Measurements from ENCODE around the gene DNER.
"Not testable (repeated sequence)": the region's sequence is repeated elsewhere in the genome, so short reads cannot be mapped to it uniquely, and the experiment has no call there.

Gene DNER

DNA sequence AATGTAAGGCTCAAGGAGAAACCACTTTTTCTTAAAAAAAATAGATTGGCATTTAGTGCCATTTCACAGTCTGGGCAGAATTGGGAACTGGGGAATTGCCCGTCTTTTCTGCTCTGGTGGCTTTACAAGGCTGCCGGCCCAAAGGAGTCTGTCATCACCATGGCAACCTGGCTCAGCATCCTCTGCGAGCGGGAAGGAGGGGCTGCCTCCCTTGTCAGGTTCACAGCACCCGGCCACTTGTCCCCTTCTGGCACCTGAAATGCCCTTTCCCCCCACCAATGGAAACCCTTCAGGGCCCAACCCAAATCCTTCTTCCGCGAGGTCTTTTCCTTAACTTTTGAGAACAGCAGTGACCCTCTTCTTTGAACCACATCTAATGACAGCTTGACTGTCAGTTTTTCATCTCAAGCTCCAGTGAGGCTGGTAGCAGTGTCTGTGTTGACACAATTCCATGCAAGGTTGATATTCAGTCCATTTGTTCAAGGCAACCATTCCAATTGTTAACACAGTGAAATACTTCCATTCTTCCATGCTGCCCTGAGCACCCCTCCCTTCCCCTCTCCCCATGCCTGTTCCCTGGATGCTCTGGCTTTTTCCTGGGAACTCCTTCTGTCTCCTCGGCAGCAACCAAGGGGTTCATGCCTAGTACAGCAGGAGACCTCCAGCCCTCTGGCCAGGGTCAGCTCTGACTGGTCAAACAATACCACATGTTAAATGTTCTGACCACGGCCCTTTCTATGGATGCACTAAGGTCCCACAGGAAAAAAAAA, 79.6 kb downstream of the DNER start:
- no peak for FAIRE-seq
- DNase-seq (ENCODE audit: insufficient read length, low spot score), result no peak

DNA sequence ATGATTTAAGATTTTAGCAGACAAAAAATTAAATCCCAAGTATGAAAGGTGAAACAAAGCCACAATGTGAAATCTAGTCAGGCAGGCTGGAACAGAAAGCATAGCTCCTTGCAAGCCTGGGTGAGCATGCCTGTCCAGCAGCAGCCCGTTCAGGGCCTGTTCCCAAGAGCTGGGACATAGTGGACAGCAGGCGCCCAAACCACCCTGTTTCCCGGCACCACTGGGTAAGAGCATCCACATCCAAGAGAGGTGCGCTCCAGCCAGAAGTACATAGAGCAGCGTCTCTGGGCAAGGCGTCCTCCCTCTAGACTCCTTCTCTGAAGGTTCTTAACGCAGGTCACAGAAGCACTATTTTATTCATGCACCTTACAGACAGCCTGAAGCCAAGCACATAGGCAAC, 80.8 kb downstream of the DNER start:
- no peak for DNase-seq (ENCODE audit: insufficient read length, low spot score)
- FAIRE-seq, result no peak

DNA sequence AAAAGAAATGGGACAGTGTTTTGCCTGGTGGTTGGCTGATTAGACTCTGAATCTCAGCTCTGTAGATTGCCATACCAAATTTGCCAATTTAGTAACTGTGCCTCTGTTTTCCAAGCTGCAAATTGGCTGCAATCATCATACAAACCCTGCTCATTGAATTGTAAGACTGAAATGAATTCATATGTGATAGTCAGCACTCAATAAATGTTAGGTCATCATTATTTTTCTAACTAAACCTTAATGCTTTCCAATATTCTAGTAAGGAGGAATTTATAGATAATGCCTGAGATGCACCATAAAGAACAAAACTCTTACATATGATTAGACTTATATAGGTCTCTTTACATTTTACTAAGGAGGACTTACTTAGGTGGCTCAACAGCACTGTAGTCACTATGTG, 85.3 kb downstream of the DNER start:
- DNase-seq (ENCODE audit: insufficient read length, low spot score), result no peak
- no peak for FAIRE-seq

DNA sequence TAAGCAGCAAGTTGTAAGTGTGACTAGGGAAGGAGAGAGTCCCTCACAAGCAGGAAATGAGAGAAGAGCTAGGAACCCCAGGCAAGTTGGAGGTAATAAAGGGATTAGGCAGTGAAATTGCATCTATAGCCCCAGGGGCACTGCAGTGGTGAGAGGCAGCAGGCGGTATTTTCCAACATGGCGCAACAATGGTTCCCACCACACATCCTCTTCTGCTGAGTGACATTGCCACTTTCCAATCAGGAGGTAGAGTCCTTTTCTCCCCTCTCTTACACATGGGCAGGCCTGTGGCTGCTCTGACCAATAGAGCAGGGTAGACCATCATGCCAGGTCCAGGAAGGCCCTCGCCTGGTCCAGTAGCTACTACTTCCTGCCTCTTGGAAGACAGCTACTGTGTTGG, 86.6 kb downstream of the DNER start:
- no peak for DNase-seq (ENCODE audit: insufficient read length, low spot score)
- no peak for FAIRE-seq

DNA sequence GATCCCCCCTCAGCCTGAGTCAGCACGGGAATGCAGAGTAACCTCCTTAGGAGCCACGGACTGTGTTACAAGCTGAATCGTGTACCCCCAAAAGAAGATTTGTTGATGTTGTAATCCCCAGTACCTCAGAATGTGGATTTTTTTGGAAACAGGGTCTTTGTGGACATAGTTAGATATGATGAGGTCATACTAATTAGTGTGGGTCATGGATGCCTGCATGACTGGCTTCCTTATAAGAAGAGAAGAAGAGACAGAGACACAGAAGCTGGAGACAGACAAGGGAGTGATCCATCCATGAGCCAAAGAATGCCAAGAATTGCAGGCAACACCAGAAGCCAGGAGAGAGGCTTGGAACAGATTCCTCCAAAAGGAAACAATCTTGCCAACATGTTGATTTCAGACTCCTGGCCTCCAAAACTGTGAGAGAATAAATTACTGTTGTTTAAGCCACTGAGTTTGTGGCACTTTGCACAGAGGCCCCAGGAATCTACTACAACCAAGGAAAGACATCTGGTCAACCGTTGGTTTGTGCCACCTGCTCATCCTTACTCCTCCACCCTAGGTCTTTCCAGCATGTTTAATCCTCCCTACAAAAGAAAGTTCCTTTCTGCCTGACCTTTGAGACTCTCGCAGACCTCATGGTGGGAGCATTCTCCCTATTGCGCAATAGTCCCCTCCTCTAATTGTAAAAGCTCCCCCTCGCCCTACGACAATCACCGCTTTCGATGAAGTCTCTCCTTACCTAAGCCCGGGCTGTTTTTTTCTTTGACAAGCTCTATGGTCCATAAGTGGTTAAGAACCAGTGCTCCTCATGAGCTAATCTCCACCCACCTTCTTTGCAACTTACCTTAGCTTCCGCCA, 91.6 kb downstream of the DNER start:
- no peak for DNase-seq (ENCODE audit: insufficient read length, low spot score)
- FAIRE-seq, result no peak

DNA sequence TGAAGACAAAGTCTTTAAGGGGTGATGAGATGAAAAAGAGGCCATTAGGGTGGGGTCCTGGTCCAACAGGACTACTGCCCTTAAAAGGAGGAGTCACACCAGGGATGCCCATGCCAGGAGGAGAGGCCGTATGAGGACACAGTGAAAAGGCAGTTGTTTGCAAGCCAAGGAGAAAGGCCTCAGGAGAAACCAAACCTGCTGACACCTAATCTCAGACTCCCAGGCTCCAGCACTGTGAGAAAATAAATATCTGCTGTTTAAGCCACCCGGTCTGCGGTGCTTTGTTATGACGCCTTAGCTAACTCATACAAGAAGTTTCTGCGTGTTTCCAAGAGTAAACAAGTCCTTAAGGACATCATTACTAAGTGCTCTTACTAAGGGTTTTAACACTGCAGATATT, 93.6 kb downstream of the DNER start:
- FAIRE-seq, result no peak
- DNase-seq (ENCODE audit: insufficient read length, low spot score), result no peak

DNA sequence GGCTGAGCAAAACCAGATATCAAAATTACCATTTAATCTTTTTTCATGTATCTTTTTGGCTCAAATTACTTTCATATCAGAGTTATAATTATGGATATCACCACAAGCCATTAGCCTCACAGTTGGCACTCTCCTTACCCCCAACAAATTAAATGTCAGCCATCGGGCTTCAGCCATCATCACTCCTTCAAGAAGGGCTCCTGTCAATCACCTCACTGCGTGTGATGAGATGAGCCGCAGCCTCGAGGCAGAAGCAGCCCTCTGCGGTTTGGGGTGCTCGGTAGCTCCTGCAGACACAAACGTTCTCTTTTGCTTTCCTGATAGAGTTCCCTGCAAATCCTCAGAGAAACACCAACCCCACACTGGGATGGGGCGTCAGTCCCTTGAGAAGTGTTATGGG, 94.1 kb downstream of the DNER start:
- DNase-seq (ENCODE audit: insufficient read length, low spot score) (no peak), FAIRE-seq (no peak)

DNA sequence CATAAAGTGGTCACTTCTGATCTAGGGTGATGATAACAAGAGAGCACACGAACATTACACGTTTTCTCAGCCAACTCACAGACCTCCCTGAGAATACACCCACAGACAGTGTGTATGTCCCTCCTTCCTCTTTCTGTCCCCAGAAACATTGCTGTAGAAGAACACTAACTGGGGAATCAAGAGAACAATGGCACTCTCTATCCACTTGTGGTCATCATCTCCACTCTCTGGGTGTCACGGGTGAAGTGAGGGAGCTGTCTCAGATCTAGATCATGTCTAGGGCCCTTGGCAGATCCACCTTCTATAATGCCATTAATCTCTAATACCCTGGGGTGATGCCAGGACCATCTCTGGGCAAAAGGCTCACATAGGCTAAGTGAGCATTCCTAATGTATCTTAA, 97.9 kb downstream of the DNER start:
- FAIRE-seq, result no peak

DNA sequence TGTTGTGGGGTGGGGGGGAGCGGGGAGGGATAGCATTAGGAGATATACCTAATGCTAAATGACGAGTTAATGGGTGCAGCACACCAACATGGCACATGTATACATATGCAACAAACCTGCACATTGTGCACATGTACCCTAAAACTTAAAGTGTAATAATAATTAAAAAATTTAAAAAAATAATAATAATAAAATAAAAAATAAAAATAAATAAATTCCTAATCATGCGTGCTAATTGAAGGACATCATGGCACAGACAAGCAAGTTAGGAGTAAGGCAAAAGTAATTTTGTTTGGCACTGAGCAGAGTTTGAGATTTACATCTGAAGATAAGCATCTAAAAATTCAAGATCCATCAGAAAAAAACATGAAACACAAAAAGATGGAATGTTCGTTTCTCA, 100.3 kb downstream of the DNER start:
- not testable (repeated sequence) for DNase-seq (ENCODE audit: insufficient read length, low spot score); FAIRE-seq

More for the DNA sequence above, 97.9 kb downstream of the DNER start:
- no peak for DNase-seq (ENCODE audit: insufficient read length, low spot score)

DNA sequence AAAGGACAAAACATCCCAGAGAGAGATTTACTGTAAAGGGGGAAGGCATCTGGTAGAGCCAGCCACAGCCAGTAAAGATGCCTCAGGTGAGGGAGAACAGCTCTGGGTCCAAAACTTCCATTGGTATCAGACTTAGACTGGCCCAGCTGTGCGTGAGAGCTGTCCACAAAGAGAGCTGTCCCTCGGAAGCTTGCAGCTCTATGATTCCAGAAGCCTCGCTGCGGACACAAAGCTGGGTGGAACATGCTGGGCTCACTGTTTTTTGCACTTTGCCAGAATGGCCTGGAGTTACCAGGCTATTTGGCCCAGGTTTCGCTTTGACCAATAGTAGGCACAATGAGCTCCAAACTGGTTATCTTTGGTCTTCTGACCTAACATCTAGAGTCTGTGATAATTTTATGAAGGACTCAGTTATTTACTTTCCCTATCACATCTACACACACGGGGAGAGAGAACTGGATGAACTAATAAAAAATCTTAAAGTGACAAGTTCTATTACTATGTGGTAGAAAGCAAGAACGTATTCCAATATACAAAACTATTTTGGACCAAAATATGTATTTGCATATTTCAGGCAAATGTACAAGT, 101.9 kb downstream of the DNER start:
- FAIRE-seq, result no peak
- no peak for DNase-seq (ENCODE audit: insufficient read length, low spot score)

DNA sequence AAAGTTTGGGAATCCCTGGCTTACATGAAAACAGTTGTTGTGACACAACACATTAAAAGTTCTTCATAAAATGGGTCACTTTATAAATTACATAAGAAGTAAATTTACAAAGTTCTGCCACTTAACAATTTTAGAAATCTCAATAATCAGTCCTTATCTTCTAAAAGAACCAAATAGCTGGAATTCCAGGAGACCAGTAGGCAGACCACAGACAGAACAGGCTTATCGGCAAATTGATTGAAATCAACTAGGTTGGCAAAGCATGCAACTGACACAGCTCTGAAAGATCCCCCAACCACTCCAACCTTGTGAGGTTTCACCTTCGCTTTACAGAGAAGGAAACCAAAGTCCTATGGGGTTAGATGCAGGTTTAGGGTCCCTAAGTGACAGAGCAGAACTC, 103.0 kb downstream of the DNER start:
- no peak for FAIRE-seq
- no peak for DNase-seq (ENCODE audit: insufficient read length, low spot score)

DNA sequence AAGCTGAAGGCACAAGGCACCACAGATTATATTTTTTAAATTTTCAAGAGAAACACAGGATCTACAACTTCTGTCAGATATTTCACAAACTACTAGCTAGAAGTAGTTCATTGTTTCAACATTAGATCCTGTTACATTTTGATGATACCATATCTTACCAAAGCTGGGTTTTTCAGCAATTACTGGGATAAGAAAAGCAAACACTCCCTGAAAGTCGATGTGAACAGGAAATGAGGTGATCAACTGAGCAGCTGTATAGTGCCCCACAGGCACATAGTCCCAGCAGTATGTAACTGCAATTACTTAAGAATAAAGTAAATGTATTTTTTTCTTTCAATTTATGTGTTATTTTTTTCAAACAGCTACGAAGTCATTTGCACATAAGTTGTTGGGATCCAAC, 103.5 kb downstream of the DNER start:
- DNase-seq (ENCODE audit: insufficient read length, low spot score) (peak; percentile 51), FAIRE-seq (no peak)

DNA sequence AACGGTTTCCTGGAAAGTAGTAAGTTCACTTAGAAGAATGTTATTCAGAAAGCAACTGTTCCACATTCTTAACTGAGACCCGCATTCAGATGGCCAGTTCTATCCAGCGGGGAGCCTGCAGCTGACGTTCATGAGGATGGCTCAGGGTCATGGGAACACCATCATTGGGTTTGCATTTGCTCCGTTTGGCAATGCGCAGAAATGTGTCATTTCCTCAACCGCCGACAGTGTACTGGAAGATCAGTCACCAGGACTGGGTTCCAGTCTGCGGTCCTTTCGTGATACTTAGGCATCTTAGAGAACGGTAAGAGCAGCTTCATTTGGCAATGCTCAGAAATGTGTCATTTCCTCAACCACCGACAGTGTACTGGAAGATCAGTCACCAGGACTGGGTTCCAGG, 104.0 kb downstream of the DNER start:
- peak; percentile 82 for FAIRE-seq
- DNase-seq (ENCODE audit: insufficient read length, low spot score), result peak; percentile 45

DNA sequence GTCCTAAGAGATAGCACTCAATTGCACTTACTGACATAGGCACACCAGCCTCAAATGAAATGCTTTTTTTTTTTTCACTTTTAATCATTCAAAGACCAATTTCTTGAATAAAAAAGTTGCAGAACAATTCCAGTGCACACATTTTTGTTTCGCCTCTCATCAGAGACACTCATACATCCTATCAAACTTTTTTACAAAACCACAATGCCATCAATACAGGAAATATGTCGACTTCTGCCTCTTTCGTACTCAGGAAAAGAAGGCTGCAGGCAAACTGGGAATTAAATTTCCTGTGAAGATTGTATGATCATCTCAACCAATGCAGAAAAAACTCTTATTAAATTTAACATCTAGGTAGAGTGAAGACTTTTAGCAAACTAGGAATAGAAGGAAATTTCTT, 112.4 kb downstream of the DNER start:
- FAIRE-seq, result no peak
- no peak for DNase-seq (ENCODE audit: insufficient read length, low spot score)

DNA sequence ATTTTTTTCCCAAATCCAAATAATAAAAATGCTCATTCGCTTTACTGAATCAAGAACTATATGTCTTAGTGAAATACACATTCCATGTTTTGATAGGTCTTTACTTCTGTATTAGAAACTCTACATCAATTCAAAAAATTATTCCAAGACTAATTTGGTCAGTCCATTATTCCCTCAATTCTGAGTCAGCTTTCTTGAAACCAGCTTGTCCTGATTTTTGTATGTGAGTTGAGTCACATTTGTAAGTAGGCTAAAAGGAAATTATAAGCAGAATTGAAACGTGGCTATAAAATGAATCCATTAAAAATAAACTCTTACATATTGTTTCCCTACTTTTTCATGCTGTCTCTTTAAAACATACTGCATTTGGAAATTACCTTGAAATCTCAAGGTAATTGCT, 113.0 kb downstream of the DNER start:
- DNase-seq (ENCODE audit: insufficient read length, low spot score) (no peak), FAIRE-seq (no peak)

DNA sequence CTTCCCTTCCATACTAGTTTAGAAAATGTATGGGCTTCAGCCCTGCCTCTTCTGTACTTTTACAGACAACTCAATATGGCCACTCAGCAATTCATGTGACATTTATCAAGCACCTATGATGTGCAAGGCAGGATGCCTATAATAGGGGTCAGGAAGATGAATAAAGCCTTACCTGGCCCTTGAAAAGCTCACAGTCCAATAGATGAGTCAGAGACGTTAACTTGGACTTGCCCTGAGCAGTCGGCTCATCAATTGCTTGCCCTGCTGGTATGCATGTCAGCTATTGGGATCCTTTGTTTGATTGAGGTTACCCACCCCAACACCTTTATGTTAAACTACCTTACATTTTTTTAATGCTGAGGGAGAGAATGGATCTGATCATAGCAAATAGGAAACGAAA, 116.1 kb downstream of the DNER start:
- no peak for FAIRE-seq
- DNase-seq (ENCODE audit: insufficient read length, low spot score), result no peak

DNA sequence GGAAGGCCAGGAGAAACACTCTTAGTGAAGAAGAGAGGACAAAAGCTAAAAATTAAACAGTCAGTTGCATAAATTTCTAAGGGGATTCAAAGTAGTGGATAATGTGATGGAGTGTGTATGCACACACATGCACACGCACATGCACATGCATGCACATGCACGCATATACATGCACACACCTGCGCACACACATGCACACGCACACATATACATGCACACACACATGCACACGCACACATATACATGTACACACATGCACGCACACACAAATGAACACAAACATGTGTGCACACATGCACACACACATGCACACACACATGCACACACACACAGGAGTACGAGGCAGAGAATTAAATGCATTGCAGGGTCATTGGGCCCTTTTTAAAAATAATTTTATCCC, 117.6 kb downstream of the DNER start:
- peak; percentile 69 for FAIRE-seq
- no peak for DNase-seq (ENCODE audit: insufficient read length, low spot score)

DNA sequence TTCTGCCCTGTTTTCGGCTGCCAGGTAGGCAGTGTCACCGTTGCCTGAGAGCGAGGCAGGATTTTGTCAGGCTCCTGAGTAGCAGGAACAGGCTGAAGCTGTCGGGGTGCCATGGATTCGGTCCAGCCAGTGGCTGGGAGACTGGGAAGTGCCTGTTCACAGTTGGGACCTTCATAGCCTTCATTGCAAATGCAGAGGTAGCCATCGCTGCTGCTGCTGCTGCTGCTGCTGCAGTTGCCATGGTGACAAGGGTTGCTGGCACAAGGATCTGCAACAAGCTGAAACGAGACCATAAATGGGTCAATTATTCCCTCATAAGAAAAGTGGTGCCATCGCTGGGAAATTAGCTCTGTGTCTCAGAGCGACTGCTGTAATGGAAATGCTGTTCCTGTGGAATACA, 122.7 kb downstream of the DNER start:
- no peak for FAIRE-seq
- no peak for DNase-seq (ENCODE audit: insufficient read length, low spot score)

DNA sequence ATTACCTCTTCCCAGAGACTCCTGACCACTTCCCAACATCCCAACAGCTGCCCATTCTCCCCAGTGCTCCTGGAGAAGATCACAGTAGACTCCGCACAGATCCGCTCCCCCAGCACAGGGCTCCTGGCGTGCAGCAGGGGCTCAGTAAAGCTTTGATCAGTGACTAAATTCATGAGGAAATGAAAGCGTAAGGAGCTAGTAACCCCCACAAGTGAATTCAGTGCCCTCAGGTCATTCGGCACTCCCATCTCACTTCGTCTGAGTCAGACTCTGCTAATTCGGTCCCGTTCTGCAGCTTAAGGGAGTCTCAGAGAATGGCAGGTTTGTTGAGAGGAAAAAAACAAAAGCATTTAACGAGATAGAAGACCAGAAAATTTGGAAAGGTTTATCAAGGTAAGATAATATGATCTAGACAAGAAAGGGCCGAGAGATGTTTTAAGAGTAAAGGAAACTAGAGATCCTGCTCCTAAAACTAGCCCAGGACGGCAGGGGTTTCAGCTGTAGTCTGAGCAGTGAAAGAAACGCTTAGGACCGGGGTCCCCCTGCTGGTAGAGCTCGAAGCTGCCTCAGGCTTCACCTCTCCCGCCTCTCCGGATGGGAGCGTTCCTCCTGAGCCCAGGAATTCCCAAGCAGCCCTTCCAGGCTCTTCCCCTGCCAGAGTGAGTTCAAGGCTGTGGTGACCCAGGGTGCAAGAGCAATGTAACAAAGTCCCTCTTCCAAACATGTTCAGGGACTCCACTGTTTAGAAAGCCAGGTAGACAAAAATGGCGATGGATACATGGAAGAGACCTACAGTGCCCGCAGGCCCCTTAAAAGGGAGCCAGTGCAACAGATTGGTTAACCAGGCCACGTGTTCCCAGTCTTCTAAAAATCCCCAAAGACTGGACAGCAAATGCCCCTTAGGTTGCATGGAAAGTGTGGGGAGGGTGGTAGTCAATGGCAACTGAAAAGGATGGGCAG, 127.3 kb downstream of the DNER start:
- FAIRE-seq (peak; percentile 81), DNase-seq (ENCODE audit: insufficient read length, low spot score) (peak; percentile 85)

DNA sequence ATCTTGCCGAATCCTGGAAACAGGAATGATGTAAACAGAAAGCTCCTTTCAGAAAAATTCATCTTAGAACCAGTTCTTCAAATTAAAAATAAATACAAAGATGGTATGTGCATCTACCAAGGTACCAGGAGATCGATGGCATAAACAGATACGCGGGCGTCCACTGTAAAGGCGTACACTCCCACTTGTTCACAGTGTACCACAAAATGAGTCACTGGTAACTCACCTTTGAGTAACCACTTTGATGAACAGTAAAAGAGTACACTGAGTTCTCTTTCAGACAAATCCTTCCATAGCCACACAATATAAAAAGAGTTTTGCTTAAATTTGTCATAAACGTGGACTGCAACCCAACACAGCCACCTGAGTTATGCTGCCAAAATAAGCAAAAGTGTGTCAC, 128.3 kb downstream of the DNER start:
- DNase-seq (ENCODE audit: insufficient read length, low spot score) (no peak), FAIRE-seq (no peak)

DNA sequence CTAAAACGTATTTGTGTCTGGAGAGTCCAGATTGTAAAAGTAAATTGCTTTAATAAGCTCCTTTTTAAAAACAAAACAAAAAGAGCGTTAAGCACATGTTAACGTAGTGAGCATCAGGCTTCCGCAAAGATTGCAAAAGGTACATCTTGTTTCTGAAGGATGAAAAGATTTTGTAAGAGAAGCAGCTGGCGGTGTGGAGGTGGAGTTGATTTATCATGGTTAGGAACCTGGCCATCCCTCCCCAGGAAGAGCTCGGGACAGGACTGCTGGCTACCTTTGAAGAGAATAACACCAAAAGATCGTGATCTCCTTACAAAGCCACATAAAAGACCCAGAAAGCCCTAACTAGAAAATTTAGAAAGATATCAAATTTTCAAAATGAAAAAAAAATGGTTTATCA, 132.2 kb downstream of the DNER start:
- DNase-seq (ENCODE audit: insufficient read length, low spot score), result no peak
- FAIRE-seq, result no peak
